ENCODE data around the gene CCL27.

CCL27 gene

GRCh38 chr9:34630402-34631154 is 31.9 kb downstream of the CCL27 start:
- no peak for DNase-seq
- Histone ChIP-seq H3K36me3 (peaks cover 5% of the 10 kb centered on the region), H3K27ac (no peak overlapping the region), H3K4me3 (ENCODE audit: low read depth, low read length) (no peak overlapping the region), H3K27me3 (ENCODE audit: insufficient read depth, low read depth, severe bottlenecking) (peaks cover 21% of the 10 kb centered on the region), H3K9me3 (ENCODE audit: severe bottlenecking) (no peaks in the 10 kb centered on the region)
- TF ChIP-seq CTCF (IDR thresholded peaks at IDR 0.05; ENCODE audit: low read depth, low read length) = no peak

- Histone ChIP-seq H3K27ac (no peak overlapping the region), H3K27me3 (ENCODE audit: insufficient read depth, low read depth, severe bottlenecking) (peaks cover 21% of the 10 kb centered on the region), H3K9me3 (ENCODE audit: severe bottlenecking) (no peaks in the 10 kb centered on the region), H3K36me3 (no peaks in the 10 kb centered on the region), H3K4me3 (ENCODE audit: low read depth, low read length) (no peak overlapping the region)
- no peak for DNase-seq
- TF ChIP-seq CTCF (IDR thresholded peaks at IDR 0.05; ENCODE audit: low read depth, low read length) = no peak
Observed at GRCh38 chr9:34629491-34629808, 33.0 kb downstream of the CCL27 start.

GRCh38 chr9:34628656-34629490 is 33.6 kb downstream of the CCL27 start, which contains the start of gene ARID3C:
TSS of gene ARID3C (minus strand) at chr9:34629066. CDS start at chr9:34628014, 1,052 bp downstream.
- H3K4me3 ChIP-seq (ENCODE audit: low read depth, low read length) = peak within 1 kb of the TSS; percentile 34
- peak; percentile 31 for DNase-seq
- TF ChIP-seq CTCF (IDR thresholded peaks at IDR 0.05; ENCODE audit: low read depth, low read length) = no peak

GRCh38 chr9:34627716-34628655 is 34.5 kb downstream of the CCL27 start:
- no peak overlapping the region for H3K27ac ChIP-seq
- no peak for TF ChIP-seq CTCF (IDR thresholded peaks at IDR 0.05; ENCODE audit: low read depth, low read length)
- no peaks in the 10 kb centered on the region for H3K36me3 ChIP-seq
- peaks cover 21% of the 10 kb centered on the region for H3K27me3 ChIP-seq (ENCODE audit: insufficient read depth, low read depth, severe bottlenecking)
- DNase-seq = no peak
- peak overlapping the region; percentile 15 for H3K4me3 ChIP-seq (ENCODE audit: low read depth, low read length)
- no peaks in the 10 kb centered on the region for H3K9me3 ChIP-seq (ENCODE audit: severe bottlenecking)

More at GRCh38 chr9:34628656-34629490, 33.6 kb downstream of the CCL27 start, which contains the start of gene ARID3C:
- Histone ChIP-seq H3K27me3 (ENCODE audit: insufficient read depth, low read depth, severe bottlenecking) (peaks cover 21% of the 10 kb centered on the region), H3K27ac (no peak within 1 kb of the TSS), H3K9me3 (ENCODE audit: severe bottlenecking) (no peaks in the 10 kb centered on the region), H3K36me3 (no peaks in the 10 kb centered on the region)

- Histone ChIP-seq H3K36me3 (no peaks in the 10 kb centered on the region), H3K27ac (no peak overlapping the region), H3K4me3 (ENCODE audit: low read depth, low read length) (no peak overlapping the region), H3K9me3 (ENCODE audit: severe bottlenecking) (no peaks in the 10 kb centered on the region), H3K27me3 (ENCODE audit: insufficient read depth, low read depth, severe bottlenecking) (peaks cover 20% of the 10 kb centered on the region)
- DNase-seq = no peak
- no peak for TF ChIP-seq CTCF (IDR thresholded peaks at IDR 0.05; ENCODE audit: low read depth, low read length)
Observed at GRCh38 chr9:34625186-34625486, 37.3 kb downstream of the CCL27 start.
